HCT116 (cell line): Measurements from ENCODE around the gene CPT1A. TPM values are rescaled to one million over a fixed set of nuclear protein-coding genes. Genes with fewer than 3 reads are reported as not detected.

Source experiments
- ATAC-seq: fragments of 200-7000 bp; cut with Tn5 transposase; 2 replicates; pipeline ENCODE4 v1.9.1; 2020; ENCODE audit warnings: mild to moderate bottlenecking, moderate library complexity
- BruUV-seq: library from RNA; stranded (reverse); fragments of 400-500 nt; replicated peaks from 2 replicates; lab custom pipeline; 2021; lab: Mats Ljungman, UMichigan
- CTCF ChIA-PET: fragments of 300-600 bp; sonication (Branson Sonifier 250); formaldehyde crosslinking; loops from one replicate; lab custom pipeline; 2021; ENCODE audit warnings: antibody characterized with exemption; lab: Charles Lee
- POLR2A ChIA-PET: fragments of 300-600, 350-600 bp; sonication (Branson Sonifier 250); formaldehyde crosslinking; loops from one replicate; lab custom pipeline; 2021; ENCODE audit warnings: antibody characterized with exemption; lab: Charles Lee
- RAD21 ChIA-PET, 2 experiments: fragments of 300-600 bp; sonication (Branson Sonifier 250); formaldehyde crosslinking; loops; one replicate each; lab custom pipeline; 2023; ENCODE audit warnings: low total read pairs in 2 of 2; ENCODE audit not compliant: uncharacterized antibody in 2 of 2, unreplicated experiment in 2 of 2, low non-redundant PET in 1 of 2; lab: Charles Lee
- DNase-seq: peaks from one replicate; pipeline ENCODE4 v3.0.0-alpha.2; 2010; ENCODE audit warnings: low read depth, low spot score
- H2AFZ ChIP-seq: fragments of 200-600 bp; shearing (Covaris generic), sonication (generic); 2 replicates; pipeline ENCODE4 v1.6.1; 2017; ENCODE audit warnings: low read depth, mixed run types, mixed read lengths, antibody characterized with exemption, low read length; ENCODE audit not compliant: poor library complexity, severe bottlenecking
- H3K27ac ChIP-seq: 2 replicates; pipeline ENCODE4 v1.5.1; 2012; ENCODE audit warnings: low read depth, low read length
- H3K27me3 ChIP-seq: fragments of 200-600 bp; sonication (generic); 2 replicates; pipeline ENCODE4 v1.6.1; 2016; ENCODE audit warnings: mixed run types, low read length, mixed read lengths; ENCODE audit not compliant: insufficient read depth
- H3K36me3 ChIP-seq, 2 experiments: fragments of 200-500 bp in 1 of 2; fragments of 200-600 bp in 1 of 2; sonication (Bioruptor generic) in 1 of 2; sonication (generic) in 1 of 2; 2 replicates each; pipeline versions ENCODE4 v1.5.1 to v1.6.1; 2014 to 2016; ENCODE audit warnings: low read length in 2 of 2, inconsistent platforms in 1 of 2, mixed read lengths in 1 of 2, mixed run types in 1 of 2; ENCODE audit not compliant: insufficient read depth in 2 of 2, control insufficient read depth in 1 of 2
- H3K4me1 ChIP-seq, 2 experiments: fragments of 200-600 bp in 1 of 2; sonication (generic) in 1 of 2; 2 replicates each; pipeline versions ENCODE4 v1.5.1 to v1.6.1; 2012 to 2017; ENCODE audit warnings: low read length in 2 of 2, inconsistent platforms in 1 of 2, mild to moderate bottlenecking in 1 of 2, mixed read lengths in 1 of 2, mixed run types in 1 of 2, moderate library complexity in 1 of 2; ENCODE audit not compliant: insufficient read depth in 2 of 2, control insufficient read depth in 1 of 2
- H3K4me2 ChIP-seq: fragments of 200-600 bp; sonication (generic); 2 replicates; pipeline ENCODE4 v1.6.1; 2017; ENCODE audit warnings: mixed run types, low read length, mixed read lengths
- H3K4me3 ChIP-seq, 2 experiments: fragments of 200-600 bp in 1 of 2; sonication (generic) in 1 of 2; replicated peaks in 1 of 2; 2 replicates each; pipeline ENCODE4 v1.5.1; 2011 to 2016; ENCODE audit warnings: low read length in 2 of 2, control low read depth in 1 of 2, low read depth in 1 of 2, mild to moderate bottlenecking in 1 of 2, mixed read lengths in 1 of 2, mixed run types in 1 of 2
- H3K79me2 ChIP-seq: fragments of 200-600 bp; sonication (generic); 2 replicates; pipeline ENCODE4 v1.6.1; 2017; ENCODE audit warnings: mild to moderate bottlenecking, mixed run types, low read length, moderate library complexity, mixed read lengths; ENCODE audit not compliant: insufficient read depth
- H3K9ac ChIP-seq: fragments of 200-600 bp; sonication (generic); 2 replicates; pipeline ENCODE4 v1.6.1; 2016; ENCODE audit warnings: low read length, mixed read lengths
- H3K9me2 ChIP-seq: fragments of 200-600 bp; sonication (generic), shearing (Covaris generic); 2 replicates; pipeline ENCODE4 v1.6.1; 2017; ENCODE audit warnings: mixed run types, mild to moderate bottlenecking, moderate library complexity; ENCODE audit not compliant: insufficient read depth
- H3K9me3 ChIP-seq, 2 experiments: fragments of 200-500 bp in 1 of 2; fragments of 200-600 bp in 1 of 2; sonication (Bioruptor generic) in 1 of 2; sonication (generic) in 1 of 2; 2 replicates each; pipeline ENCODE4 v1.6.1; 2014 to 2017; ENCODE audit warnings: low read length in 2 of 2, mixed read lengths in 2 of 2, inconsistent platforms in 1 of 2, low read depth in 1 of 2, mild to moderate bottlenecking in 1 of 2, mixed run types in 1 of 2, moderate library complexity in 1 of 2; ENCODE audit not compliant: control insufficient read depth in 1 of 2, insufficient read depth in 1 of 2
- H4K20me1 ChIP-seq: fragments of 200-600 bp; sonication (generic), shearing (Covaris generic); 2 replicates; pipeline ENCODE4 v1.6.1; 2017; ENCODE audit warnings: mixed run types, mild to moderate bottlenecking, moderate library complexity; ENCODE audit not compliant: insufficient read depth
- EGR1 ChIP-seq: IDR thresholded peaks from 2 replicates; pipeline ENCODE4 v1.6.1; 2012; ENCODE audit warnings: low read depth
- EZH2phosphoT487 ChIP-seq: fragments of 200-600 bp; IDR thresholded peaks from 2 replicates; pipeline ENCODE4 v1.6.1; 2018; ENCODE audit warnings: antibody characterized with exemption, borderline replicate concordance
- FOSL1 ChIP-seq: IDR thresholded peaks from 2 replicates; pipeline ENCODE4 v1.6.1; 2012; ENCODE audit warnings: low read depth
- POLR2AphosphoS5 ChIP-seq: IDR thresholded peaks from 2 replicates; pipeline ENCODE4 v1.6.1; 2011; ENCODE audit warnings: mild to moderate bottlenecking, low read depth, low read length, moderate library complexity
- SIN3A ChIP-seq: IDR thresholded peaks from 2 replicates; pipeline ENCODE4 v1.6.1; 2012; ENCODE audit warnings: low read depth
- SP1 ChIP-seq: IDR thresholded peaks from 2 replicates; pipeline ENCODE4 v1.6.1; 2012; ENCODE audit warnings: low read depth
- TCF7L2 ChIP-seq: IDR thresholded peaks from 2 replicates; pipeline ENCODE4 v1.7.0; 2011; ENCODE audit warnings: borderline replicate concordance, inconsistent platforms; ENCODE audit not compliant: insufficient read depth, insufficient read length; ENCODE audit errors: extremely low read depth
- ZNF274 ChIP-seq: fragments of 200-500 bp; sonication (Bioruptor generic); IDR thresholded peaks from 2 replicates; pipeline ENCODE4 v1.6.1; 2014; ENCODE audit warnings: mild to moderate bottlenecking, low read depth, low read length, inconsistent platforms
- intact Hi-C: fragments of 100-400 bp; cut with micrococcal nuclease; formaldehyde crosslinking; loops from 2 replicates; pipeline ENCODE4 v1.10.0; 2022
- total RNA-seq: library from RNA; stranded (reverse); gene quantifications from one replicate; pipeline ENCODE4 v1.2.1, GENCODE V29; 2021; ENCODE audit not compliant: unreplicated experiment
- TF ChIP-seq, protein P1 (sequence below), 3 experiments: fragments of 200-600 bp in 1 of 3; sonication (generic) in 1 of 3; IDR thresholded peaks in 2 of 3; conservative IDR thresholded peaks in 1 of 3; 2 replicates each; pipeline ENCODE4 v1.5.1; 2012 to 2017; ENCODE audit warnings: low read depth in 2 of 3, low read length in 2 of 3, antibody characterized with exemption in 1 of 3, borderline replicate concordance in 1 of 3, control low read depth in 1 of 3, mild to moderate bottlenecking in 1 of 3, mixed read lengths in 1 of 3, mixed run types in 1 of 3, moderate library complexity in 1 of 3; ENCODE audit not compliant: insufficient read depth in 1 of 3
- TF ChIP-seq, protein P2 (sequence below): IDR thresholded peaks from 2 replicates; pipeline ENCODE4 v1.6.1; 2012; ENCODE audit warnings: low read depth
- TF ChIP-seq, protein P3 (sequence below): IDR thresholded peaks from 2 replicates; pipeline ENCODE4 v1.6.1; 2012

The CPT1A gene
- total RNA-seq, 1 experiment from 2014 or later: 54.4 TPM

DNA sequence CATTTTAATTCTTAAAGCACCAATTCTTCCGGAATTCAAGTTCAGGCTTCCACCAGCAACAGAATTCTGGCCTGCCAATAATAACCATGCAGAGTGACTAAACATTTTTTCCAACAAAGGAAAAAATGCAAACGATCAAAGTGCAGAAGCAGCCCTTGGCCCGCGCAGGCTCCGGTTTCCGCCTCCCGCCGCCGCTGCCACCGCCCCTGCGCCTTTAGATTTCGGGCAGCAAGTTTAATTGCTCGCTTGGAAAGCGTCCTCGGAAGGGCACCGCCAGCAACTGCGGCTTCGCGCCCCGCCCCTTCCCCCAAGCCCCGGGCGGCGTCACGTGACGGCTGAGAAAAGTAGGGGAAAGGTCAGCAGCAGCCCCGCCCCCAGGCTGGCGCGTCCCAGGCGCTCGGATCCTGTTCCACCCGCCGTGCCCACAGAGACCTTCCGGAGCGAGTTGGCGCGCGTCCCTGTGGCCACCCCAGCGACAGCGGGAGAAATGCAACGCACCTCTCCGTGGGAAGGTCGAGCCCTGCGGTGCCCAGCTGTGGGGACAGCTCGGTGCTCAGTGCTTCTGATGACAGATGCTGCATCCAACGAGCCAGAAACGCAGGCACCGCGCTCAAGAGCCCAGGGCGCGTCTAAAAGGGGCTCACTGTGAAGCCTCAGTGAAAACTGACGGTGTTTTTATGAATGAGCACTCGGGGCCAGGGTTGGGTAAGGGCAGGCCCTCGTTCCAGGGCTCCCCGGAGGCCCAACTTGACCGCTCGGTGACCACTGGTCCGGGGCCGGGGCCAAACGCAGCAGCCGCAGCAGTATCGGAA lies 2.5 kb downstream of the CPT1A start:
- H3K9me3 ChIP-seq: no peaks in the 10 kb centered on the region
- POLR2A ChIA-PET: no interaction called here
- no peaks in the 10 kb centered on the region for H3K9me2 ChIP-seq
- TF ChIP-seq POLR2AphosphoS5 (peak; percentile 50; the same call in 1 of the 2 replicates), SP1 (peak; percentile 67), EZH2phosphoT487 (no peak), TCF7L2 (peak; percentile 15), SIN3A (peak; percentile 24; the same call in 1 of the 2 replicates), FOSL1 (no peak), ZNF274 (no peak), EGR1 (peak; percentile 27; the same call in 1 of the 2 replicates)
- TF ChIP-seq, protein P1, sequence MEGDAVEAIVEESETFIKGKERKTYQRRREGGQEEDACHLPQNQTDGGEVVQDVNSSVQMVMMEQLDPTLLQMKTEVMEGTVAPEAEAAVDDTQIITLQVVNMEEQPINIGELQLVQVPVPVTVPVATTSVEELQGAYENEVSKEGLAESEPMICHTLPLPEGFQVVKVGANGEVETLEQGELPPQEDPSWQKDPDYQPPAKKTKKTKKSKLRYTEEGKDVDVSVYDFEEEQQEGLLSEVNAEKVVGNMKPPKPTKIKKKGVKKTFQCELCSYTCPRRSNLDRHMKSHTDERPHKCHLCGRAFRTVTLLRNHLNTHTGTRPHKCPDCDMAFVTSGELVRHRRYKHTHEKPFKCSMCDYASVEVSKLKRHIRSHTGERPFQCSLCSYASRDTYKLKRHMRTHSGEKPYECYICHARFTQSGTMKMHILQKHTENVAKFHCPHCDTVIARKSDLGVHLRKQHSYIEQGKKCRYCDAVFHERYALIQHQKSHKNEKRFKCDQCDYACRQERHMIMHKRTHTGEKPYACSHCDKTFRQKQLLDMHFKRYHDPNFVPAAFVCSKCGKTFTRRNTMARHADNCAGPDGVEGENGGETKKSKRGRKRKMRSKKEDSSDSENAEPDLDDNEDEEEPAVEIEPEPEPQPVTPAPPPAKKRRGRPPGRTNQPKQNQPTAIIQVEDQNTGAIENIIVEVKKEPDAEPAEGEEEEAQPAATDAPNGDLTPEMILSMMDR (IDR thresholded peaks at IDR 0.05 in 2 of 3, conservative IDR thresholded peaks at IDR 0.05 in 1 of 3; ENCODE audit: borderline replicate concordance in 1 of 3, insufficient read depth in 1 of 3, low read depth in 2 of 3, low read length in 2 of 3): no peak
- TF ChIP-seq, protein P2, sequence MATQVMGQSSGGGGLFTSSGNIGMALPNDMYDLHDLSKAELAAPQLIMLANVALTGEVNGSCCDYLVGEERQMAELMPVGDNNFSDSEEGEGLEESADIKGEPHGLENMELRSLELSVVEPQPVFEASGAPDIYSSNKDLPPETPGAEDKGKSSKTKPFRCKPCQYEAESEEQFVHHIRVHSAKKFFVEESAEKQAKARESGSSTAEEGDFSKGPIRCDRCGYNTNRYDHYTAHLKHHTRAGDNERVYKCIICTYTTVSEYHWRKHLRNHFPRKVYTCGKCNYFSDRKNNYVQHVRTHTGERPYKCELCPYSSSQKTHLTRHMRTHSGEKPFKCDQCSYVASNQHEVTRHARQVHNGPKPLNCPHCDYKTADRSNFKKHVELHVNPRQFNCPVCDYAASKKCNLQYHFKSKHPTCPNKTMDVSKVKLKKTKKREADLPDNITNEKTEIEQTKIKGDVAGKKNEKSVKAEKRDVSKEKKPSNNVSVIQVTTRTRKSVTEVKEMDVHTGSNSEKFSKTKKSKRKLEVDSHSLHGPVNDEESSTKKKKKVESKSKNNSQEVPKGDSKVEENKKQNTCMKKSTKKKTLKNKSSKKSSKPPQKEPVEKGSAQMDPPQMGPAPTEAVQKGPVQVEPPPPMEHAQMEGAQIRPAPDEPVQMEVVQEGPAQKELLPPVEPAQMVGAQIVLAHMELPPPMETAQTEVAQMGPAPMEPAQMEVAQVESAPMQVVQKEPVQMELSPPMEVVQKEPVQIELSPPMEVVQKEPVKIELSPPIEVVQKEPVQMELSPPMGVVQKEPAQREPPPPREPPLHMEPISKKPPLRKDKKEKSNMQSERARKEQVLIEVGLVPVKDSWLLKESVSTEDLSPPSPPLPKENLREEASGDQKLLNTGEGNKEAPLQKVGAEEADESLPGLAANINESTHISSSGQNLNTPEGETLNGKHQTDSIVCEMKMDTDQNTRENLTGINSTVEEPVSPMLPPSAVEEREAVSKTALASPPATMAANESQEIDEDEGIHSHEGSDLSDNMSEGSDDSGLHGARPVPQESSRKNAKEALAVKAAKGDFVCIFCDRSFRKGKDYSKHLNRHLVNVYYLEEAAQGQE: no peak
- TF ChIP-seq, protein P3, sequence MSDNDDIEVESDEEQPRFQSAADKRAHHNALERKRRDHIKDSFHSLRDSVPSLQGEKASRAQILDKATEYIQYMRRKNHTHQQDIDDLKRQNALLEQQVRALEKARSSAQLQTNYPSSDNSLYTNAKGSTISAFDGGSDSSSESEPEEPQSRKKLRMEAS: peak; percentile 88
- TF ChIP-seq, all 23 proteins: peak for 6
- Histone ChIP-seq H2AFZ (no peak overlapping the region), H3K4me2 (peak overlapping the region; percentile 88), H4K20me1 (no peaks in the 10 kb centered on the region), H3K36me3 (no peaks in the 10 kb centered on the region), H3K79me2 (peaks cover 58% of the 10 kb centered on the region), H3K4me1 (peaks cover 33 to 66% of the 10 kb centered on the region in 2 experiments), H3K27ac (peak overlapping the region; percentile 74), H3K9ac (peak overlapping the region; percentile 71), H3K27me3 (no peaks in the 10 kb centered on the region), H3K4me3 (peak overlapping the region; percentile 43 to 84)
- ATAC-seq (peak; percentile 54), DNase-seq (peak; percentile 69)
- RAD21 ChIA-PET: no interaction called here
- no TSS peak for BruUV-seq
- intact Hi-C loops: no loop called here
- CTCF ChIA-PET: no interaction called here
